HEK293 (cell line): ENCODE measurements around the gene TBCEL.

Experiments used
- CTCF ChIA-PET: fragments of 350-600 bp; formaldehyde crosslinking; extraction: SDS; loops from one replicate; lab custom pipeline; 2021; ENCODE audit warnings: antibody characterized with exemption; lab: Yijun Ruan, JAX
- POLR2A ChIA-PET: fragments of 300-600 bp; formaldehyde crosslinking; extraction: SDS; loops from one replicate; lab custom pipeline; 2020; ENCODE audit warnings: antibody characterized with exemption, inconsistent platforms; lab: Yijun Ruan, JAX
- H3K27ac ChIP-seq: fragments of 200-500 bp; sonication (Bioruptor generic); 2 replicates; pipeline ENCODE4 v1.5.1; 2014; ENCODE audit warnings: low read depth, low read length, control low read depth, inconsistent platforms; ENCODE audit errors: extremely low read depth
- H3K36me3 ChIP-seq, 2 experiments: fragments of 200-500 bp in 1 of 2; sonication (Bioruptor generic) in 1 of 2; 1 replicate in 1 of 2; 2 replicates in 1 of 2; pipeline ENCODE4 v1.5.1; 2014 to 2017; ENCODE audit warnings: inconsistent platforms in 2 of 2, low read length in 2 of 2; ENCODE audit not compliant: control insufficient read depth in 2 of 2, insufficient read depth in 1 of 2
- H3K4me1 ChIP-seq: fragments of 200-500 bp; sonication (Bioruptor generic); 2 replicates; pipeline ENCODE4 v1.5.1; 2014; ENCODE audit warnings: mild to moderate bottlenecking, low read length, inconsistent platforms; ENCODE audit not compliant: control insufficient read depth, insufficient read depth
- H3K4me3 ChIP-seq: 2 replicates; pipeline ENCODE4 v1.5.1; 2011; ENCODE audit warnings: low read depth, mild to moderate bottlenecking, control low read depth, low read length, moderate library complexity
- H3K9me3 ChIP-seq: fragments of 200-500 bp; sonication (Bioruptor generic); 2 replicates; pipeline ENCODE4 v1.5.1; 2014; ENCODE audit warnings: low read depth, low read length, inconsistent platforms; ENCODE audit not compliant: control insufficient read depth, insufficient read depth
- BCL11A ChIP-seq: fragments of 450-650 bp; formaldehyde crosslinking; IDR thresholded peaks from 2 replicates; pipeline ENCODE4 v1.5.1; 2016; ENCODE audit warnings: low read depth, missing biosample characterization, missing genetic modification characterization
- GLIS2 ChIP-seq: fragments of 450-650 bp; formaldehyde crosslinking; IDR thresholded peaks from 2 replicates; pipeline ENCODE4 v1.5.1; 2016; ENCODE audit warnings: missing biosample characterization, missing genetic modification characterization
- HIC1 ChIP-seq: fragments of 450-650 bp; formaldehyde crosslinking; IDR thresholded peaks from 2 replicates; pipeline ENCODE4 v1.5.1; 2016; ENCODE audit warnings: missing biosample characterization, missing genetic modification characterization
- IKZF3 ChIP-seq: fragments of 450-650 bp; IDR thresholded peaks from 2 replicates; pipeline ENCODE4 v1.5.0; 2018; ENCODE audit warnings: missing biosample characterization, mild to moderate bottlenecking, missing genetic modification characterization, moderate library complexity
- PRDM6 ChIP-seq: fragments of 450-650 bp; formaldehyde crosslinking; IDR thresholded peaks from 2 replicates; pipeline ENCODE4 v1.5.1; 2017; ENCODE audit warnings: missing biosample characterization, missing genetic modification characterization
- ZNF121 ChIP-seq: fragments of 450-650 bp; formaldehyde crosslinking; IDR thresholded peaks from 2 replicates; pipeline ENCODE4 v1.5.1; 2016; ENCODE audit warnings: missing biosample characterization, missing genetic modification characterization
- ZNF133 ChIP-seq: fragments of 450-650 bp; formaldehyde crosslinking; IDR thresholded peaks from 2 replicates; pipeline ENCODE4 v1.5.1; 2016; ENCODE audit warnings: missing biosample characterization, missing genetic modification characterization
- ZNF19 ChIP-seq: fragments of 450-650 bp; formaldehyde crosslinking; IDR thresholded peaks from 2 replicates; pipeline ENCODE4; 2016; ENCODE audit warnings: missing biosample characterization, missing genetic modification characterization, low read depth
- ZNF324 ChIP-seq: fragments of 450-650 bp; formaldehyde crosslinking; IDR thresholded peaks from 2 replicates; pipeline ENCODE4 v1.5.1; 2016; ENCODE audit warnings: missing biosample characterization, missing genetic modification characterization
- ZNF362 ChIP-seq: fragments of 450-650 bp; formaldehyde crosslinking; IDR thresholded peaks from 2 replicates; pipeline ENCODE4 v1.5.1; 2016; ENCODE audit warnings: missing biosample characterization, missing genetic modification characterization
- ZNF513 ChIP-seq: fragments of 450-650 bp; IDR thresholded peaks from 2 replicates; pipeline ENCODE4 v1.5.1; 2018; ENCODE audit warnings: missing biosample characterization, missing genetic modification characterization
- ZNF521 ChIP-seq: fragments of 450-650 bp; formaldehyde crosslinking; IDR thresholded peaks from 2 replicates; pipeline ENCODE4 v1.5.1; 2017; ENCODE audit warnings: missing biosample characterization, mild to moderate bottlenecking, missing genetic modification characterization
- ZNF544 ChIP-seq: fragments of 450-650 bp; formaldehyde crosslinking; IDR thresholded peaks from 2 replicates; pipeline ENCODE4 v1.5.0; 2017; ENCODE audit warnings: missing biosample characterization, missing genetic modification characterization
- ZNF549 ChIP-seq: fragments of 450-650 bp; IDR thresholded peaks from 2 replicates; pipeline ENCODE4 v1.5.1; 2018; ENCODE audit warnings: missing biosample characterization, missing genetic modification characterization, mild to moderate bottlenecking, inconsistent platforms, moderate library complexity
- ZNF585B ChIP-seq: fragments of 450-650 bp; formaldehyde crosslinking; IDR thresholded peaks from 2 replicates; pipeline ENCODE4 v1.5.1; 2016; ENCODE audit warnings: missing biosample characterization, missing genetic modification characterization
- ZNF639 ChIP-seq: fragments of 450-650 bp; formaldehyde crosslinking; IDR thresholded peaks from 2 replicates; pipeline ENCODE4 v1.5.1; 2016; ENCODE audit warnings: missing biosample characterization, missing genetic modification characterization
- ZNF776 ChIP-seq: fragments of 450-650 bp; formaldehyde crosslinking; IDR thresholded peaks from 2 replicates; pipeline ENCODE4 v1.5.0; 2017; ENCODE audit warnings: missing biosample characterization, missing genetic modification characterization, borderline replicate concordance
- ZNF792 ChIP-seq: fragments of 450-650 bp; formaldehyde crosslinking; IDR thresholded peaks from 2 replicates; pipeline ENCODE4 v1.5.1; 2016; ENCODE audit warnings: missing biosample characterization, missing genetic modification characterization
- ZXDB ChIP-seq: fragments of 450-650 bp; formaldehyde crosslinking; IDR thresholded peaks from 2 replicates; pipeline ENCODE4 v1.5.1; 2016; ENCODE audit warnings: missing biosample characterization, missing genetic modification characterization
- TF ChIP-seq, protein P1 (sequence below): fragments of 450-650 bp; formaldehyde crosslinking; IDR thresholded peaks from 2 replicates; pipeline ENCODE4 v1.5.1; 2016; ENCODE audit warnings: missing biosample characterization, missing genetic modification characterization

Gene TBCEL

GRCh38 chr11:121067453-121067852, 43.6 kb downstream of the TBCEL start (continued):
- 0 out of 2 replicates have a peak, but pooled peaks have one; percentile 20 for TF ChIP-seq HIC1 (tag by site-specific recombination)
- peak; percentile 41; the same call in 1 of the 2 replicates for TF ChIP-seq ZXDB (tag by site-specific recombination)
- TF ChIP-seq BCL11A (tag by site-specific recombination): 0 out of 2 replicates have a peak, but pooled peaks have one; percentile 62
- no peak for TF ChIP-seq ZNF19
- TF ChIP-seq PRDM6: peak; percentile 82
- TF ChIP-seq ZNF513 (tag by site-specific recombination): no peak

DNA sequence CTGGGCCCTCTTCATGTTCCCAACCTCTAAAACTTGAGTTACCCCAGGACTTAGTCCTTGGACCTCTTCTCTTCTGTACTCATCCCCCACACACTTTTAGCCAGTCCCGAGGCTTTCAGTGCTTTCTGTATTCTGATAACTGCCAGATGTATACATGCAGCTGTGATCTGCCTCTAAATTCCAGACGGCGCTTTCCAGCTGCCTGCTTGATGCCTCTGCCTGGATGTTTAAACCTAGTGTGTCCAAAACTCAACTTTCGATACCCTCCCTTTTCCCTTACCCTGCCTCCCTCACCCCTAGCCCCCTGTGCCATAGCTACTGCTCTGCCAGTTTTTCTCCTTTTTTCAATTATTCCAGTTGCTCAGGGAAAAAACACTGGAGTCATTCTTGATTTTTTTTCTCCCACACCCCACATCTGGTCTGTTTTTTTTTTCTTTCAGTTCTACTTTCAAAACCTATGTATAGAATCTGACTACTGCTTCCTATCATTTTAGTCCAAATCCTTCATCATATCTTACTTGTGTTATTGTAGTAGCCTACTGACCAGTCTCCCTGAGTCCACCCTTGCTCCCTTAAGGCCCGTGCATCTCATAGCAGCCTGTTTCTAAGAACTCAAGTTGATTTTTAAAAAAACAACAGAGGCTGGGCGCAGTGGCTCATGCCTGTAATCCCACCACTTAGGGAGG, 44.2 kb downstream of the TBCEL start:
- POLR2A ChIA-PET: no interaction called here
- Histone ChIP-seq H3K36me3 (peaks cover 2 to 36% of the 10 kb centered on the region in 2 experiments), H3K4me1 (peaks cover 10% of the 10 kb centered on the region; the same call in 1 of the 2 replicates), H3K27ac (no peak overlapping the region), H3K9me3 (no peaks in the 10 kb centered on the region), H3K4me3 (no peak overlapping the region)
- CTCF ChIA-PET: interaction anchor here (0.6 to 1.5 kb wide), 5 partner anchors 11 to 133 kb away, joined by 3 to 6 read pairs (median 3); no protein-coding TSS in a partner anchor
- no peak for TF ChIP-seq ZNF639
- no peak for TF ChIP-seq PRDM6
- TF ChIP-seq ZNF549 (tag by site-specific recombination): no peak
- TF ChIP-seq ZNF133: no peak
- TF ChIP-seq, protein P1, sequence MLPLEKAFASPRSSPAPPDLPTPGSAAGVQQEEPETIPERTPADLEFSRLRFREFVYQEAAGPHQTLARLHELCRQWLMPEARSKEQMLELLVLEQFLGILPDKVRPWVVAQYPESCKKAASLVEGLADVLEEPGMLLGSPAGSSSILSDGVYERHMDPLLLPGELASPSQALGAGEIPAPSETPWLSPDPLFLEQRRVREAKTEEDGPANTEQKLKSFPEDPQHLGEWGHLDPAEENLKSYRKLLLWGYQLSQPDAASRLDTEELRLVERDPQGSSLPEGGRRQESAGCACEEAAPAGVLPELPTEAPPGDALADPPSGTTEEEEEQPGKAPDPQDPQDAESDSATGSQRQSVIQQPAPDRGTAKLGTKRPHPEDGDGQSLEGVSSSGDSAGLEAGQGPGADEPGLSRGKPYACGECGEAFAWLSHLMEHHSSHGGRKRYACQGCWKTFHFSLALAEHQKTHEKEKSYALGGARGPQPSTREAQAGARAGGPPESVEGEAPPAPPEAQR: no peak
- no peak for TF ChIP-seq ZNF544 (tag by site-specific recombination)
- no peak for TF ChIP-seq ZNF324 (tag by site-specific recombination)
- no peak for TF ChIP-seq ZNF585B
- TF ChIP-seq ZNF362 (tag by site-specific recombination): no peak
- no peak for TF ChIP-seq ZNF121
- TF ChIP-seq IKZF3 (tag by site-specific recombination): no peak
- TF ChIP-seq ZNF792 (tag by site-specific recombination): no peak
- TF ChIP-seq GLIS2 (tag by site-specific recombination): no peak
- no peak for TF ChIP-seq ZNF521 (tag by site-specific recombination)
- TF ChIP-seq ZNF776 (tag by site-specific recombination): no peak
